Measurements from ENCODE around the gene EPB41L5. TPM values are rescaled to one million over a fixed set of nuclear protein-coding genes. Genes with fewer than 3 reads are reported as not detected.

Gene EPB41L5
- total and polyA plus RNA-seq, 8 donors: 5.3 to 64.5 (median 28.5) TPM

DNA sequence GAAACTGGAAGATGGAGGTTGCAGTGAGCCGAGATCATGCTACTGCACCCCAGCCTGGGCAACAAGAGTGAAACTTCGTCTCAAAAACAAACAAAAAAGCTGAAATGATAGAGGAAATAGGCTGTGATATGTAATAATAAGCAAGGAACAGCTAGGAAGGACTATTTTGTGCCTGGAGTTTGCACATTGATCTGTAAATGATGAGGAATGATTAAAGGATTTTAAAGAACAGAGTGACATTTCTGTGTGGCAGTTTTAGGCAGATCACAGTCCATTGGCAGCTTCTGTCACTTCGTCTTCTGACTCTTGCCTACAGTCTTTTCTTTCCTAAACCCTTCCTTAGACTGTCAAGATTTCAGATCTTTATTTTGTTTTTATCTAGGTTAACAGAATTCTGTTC, 19.4 kb downstream of the EPB41L5 start:
- WGBS, 5 donors: 65 to 74% (median 70%) methylated on average over 3 of the region's 3 CpGs
- intact Hi-C loops (cut with DNase I; ENCODE audit: low total_unique reads): no loop called here
- no peak overlapping the region for H3K27ac ChIP-seq
- no peak for TF ChIP-seq EP300 (IDR thresholded peaks at IDR 0.05)
- no peak for TF ChIP-seq POLR2AphosphoS5 (IDR thresholded peaks at IDR 0.05)
- TF ChIP-seq, protein P1, sequence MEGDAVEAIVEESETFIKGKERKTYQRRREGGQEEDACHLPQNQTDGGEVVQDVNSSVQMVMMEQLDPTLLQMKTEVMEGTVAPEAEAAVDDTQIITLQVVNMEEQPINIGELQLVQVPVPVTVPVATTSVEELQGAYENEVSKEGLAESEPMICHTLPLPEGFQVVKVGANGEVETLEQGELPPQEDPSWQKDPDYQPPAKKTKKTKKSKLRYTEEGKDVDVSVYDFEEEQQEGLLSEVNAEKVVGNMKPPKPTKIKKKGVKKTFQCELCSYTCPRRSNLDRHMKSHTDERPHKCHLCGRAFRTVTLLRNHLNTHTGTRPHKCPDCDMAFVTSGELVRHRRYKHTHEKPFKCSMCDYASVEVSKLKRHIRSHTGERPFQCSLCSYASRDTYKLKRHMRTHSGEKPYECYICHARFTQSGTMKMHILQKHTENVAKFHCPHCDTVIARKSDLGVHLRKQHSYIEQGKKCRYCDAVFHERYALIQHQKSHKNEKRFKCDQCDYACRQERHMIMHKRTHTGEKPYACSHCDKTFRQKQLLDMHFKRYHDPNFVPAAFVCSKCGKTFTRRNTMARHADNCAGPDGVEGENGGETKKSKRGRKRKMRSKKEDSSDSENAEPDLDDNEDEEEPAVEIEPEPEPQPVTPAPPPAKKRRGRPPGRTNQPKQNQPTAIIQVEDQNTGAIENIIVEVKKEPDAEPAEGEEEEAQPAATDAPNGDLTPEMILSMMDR (IDR thresholded peaks at IDR 0.05): no peak
- TF ChIP-seq POLR2A (IDR thresholded peaks at IDR 0.05): no peak
- H3K27me3 ChIP-seq: no peaks in the 10 kb centered on the region
- H3K36me3 ChIP-seq: no peaks in the 10 kb centered on the region
- H3K4me1 ChIP-seq: peaks cover 2 to 12% (median 5%) of the 10 kb centered on the region in 4 donors
- H3K4me3 ChIP-seq: no peak overlapping the region
- DNase-seq: no peak
- H3K9me3 ChIP-seq: no peaks in the 10 kb centered on the region

DNA sequence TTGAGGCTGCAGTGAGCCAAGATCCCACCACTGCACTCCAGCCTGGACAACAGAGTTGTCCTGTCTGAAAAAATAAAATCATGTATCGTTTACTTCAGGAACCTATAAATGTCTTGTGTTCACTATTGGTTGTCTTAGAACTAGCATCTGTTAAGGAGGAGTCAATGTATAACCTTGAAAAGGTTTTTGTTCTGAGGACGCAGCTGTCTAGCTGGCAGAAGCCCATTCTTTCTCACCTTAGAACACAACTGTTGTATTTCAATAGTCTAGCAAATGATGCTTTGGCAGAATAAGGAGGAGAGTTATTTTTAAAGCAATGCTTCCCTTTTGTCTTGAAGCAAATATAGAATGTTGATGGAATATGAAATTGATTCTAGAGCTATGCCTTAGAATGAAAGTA, 21.1 kb downstream of the EPB41L5 start:
- no peaks in the 10 kb centered on the region for H3K27me3 ChIP-seq
- H3K9me3 ChIP-seq: no peaks in the 10 kb centered on the region
- intact Hi-C loops (cut with DNase I; ENCODE audit: low total_unique reads): no loop called here
- 76 to 78% (median 77%) methylated on average over 2 of the region's 2 CpGs for WGBS, 5 donors
- no peaks in the 10 kb centered on the region for H3K36me3 ChIP-seq
- H3K4me1 ChIP-seq: peaks cover 2 to 12% (median 5%) of the 10 kb centered on the region in 4 donors
- TF ChIP-seq, protein P1 (IDR thresholded peaks at IDR 0.05): no peak
- TF ChIP-seq EP300 (IDR thresholded peaks at IDR 0.05) (no peak), POLR2AphosphoS5 (IDR thresholded peaks at IDR 0.05) (no peak), POLR2A (IDR thresholded peaks at IDR 0.05) (no peak)
- no peak overlapping the region for H3K27ac ChIP-seq
- no peak for DNase-seq
- H3K4me3 ChIP-seq: no peak overlapping the region

DNA sequence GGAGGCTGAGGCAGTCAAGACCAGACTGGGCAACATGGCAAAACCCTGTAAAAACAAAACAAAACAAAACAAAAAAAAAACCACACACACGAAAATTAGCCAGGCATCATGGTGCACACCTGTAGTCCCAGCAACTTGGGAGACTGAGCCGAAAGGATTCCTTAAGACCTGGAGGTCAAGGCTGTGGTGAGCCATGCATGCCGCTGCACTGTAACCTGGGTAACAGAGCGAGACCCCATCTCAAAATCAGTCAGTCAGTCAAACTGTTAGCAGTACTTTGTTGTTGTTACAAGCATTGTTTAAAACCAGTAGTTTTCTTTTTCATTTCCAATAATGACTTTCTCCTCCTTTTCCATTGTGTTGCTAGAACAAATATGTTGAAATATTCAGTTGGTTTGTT, 21.7 kb downstream of the EPB41L5 start:
- Histone ChIP-seq H3K9me3 (no peaks in the 10 kb centered on the region), H3K27me3 (no peaks in the 10 kb centered on the region), H3K27ac (no peak overlapping the region), H3K4me1 (peaks cover 2 to 12% (median 5%) of the 10 kb centered on the region in 4 donors), H3K36me3 (no peaks in the 10 kb centered on the region), H3K4me3 (no peak overlapping the region)
- intact Hi-C loops (cut with DNase I; ENCODE audit: low total_unique reads): no loop called here
- TF ChIP-seq, protein P1 (IDR thresholded peaks at IDR 0.05): no peak
- TF ChIP-seq POLR2AphosphoS5 (IDR thresholded peaks at IDR 0.05) (no peak), POLR2A (IDR thresholded peaks at IDR 0.05) (no peak), EP300 (IDR thresholded peaks at IDR 0.05) (no peak)
- DNase-seq: no peak
- WGBS, 5 donors: 84 to 95% (median 91%) methylated on average over 4 of the region's 4 CpGs

DNA sequence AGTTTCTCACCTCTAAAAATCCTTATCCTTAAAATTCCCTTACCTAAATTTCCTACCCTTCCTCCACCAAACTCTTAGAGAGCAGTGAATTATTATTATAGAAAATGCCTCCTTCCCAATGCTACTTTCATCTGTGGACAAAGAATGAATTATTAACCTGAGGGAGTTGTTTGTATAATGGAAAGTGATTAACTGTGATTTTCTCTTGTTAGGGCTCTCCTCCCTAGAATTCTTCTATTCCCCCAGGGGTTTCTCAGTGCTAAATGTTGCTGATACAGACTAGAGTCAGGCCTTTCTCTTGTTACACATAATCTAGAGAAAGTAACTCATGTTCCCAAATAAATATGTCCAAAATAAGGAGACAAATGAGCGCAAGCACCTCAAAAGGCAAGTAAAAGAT, 23.3 kb downstream of the EPB41L5 start:
- TF ChIP-seq POLR2AphosphoS5 (IDR thresholded peaks at IDR 0.05): no peak
- TF ChIP-seq, protein P1 (IDR thresholded peaks at IDR 0.05): no peak
- TF ChIP-seq POLR2A (IDR thresholded peaks at IDR 0.05): no peak
- no peak for TF ChIP-seq EP300 (IDR thresholded peaks at IDR 0.05)
- no peak for DNase-seq
- H3K27ac ChIP-seq: no peak overlapping the region
- WGBS, 5 donors: 85 to 94% (median 89%) methylated on average over 1 of the region's 1 CpG
- no peaks in the 10 kb centered on the region for H3K9me3 ChIP-seq
- peaks cover 2 to 12% (median 5%) of the 10 kb centered on the region in 4 donors for H3K4me1 ChIP-seq
- no peaks in the 10 kb centered on the region for H3K27me3 ChIP-seq
- H3K36me3 ChIP-seq: no peaks in the 10 kb centered on the region
- H3K4me3 ChIP-seq: no peak overlapping the region
- intact Hi-C loops (cut with DNase I; ENCODE audit: low total_unique reads): no loop called here

Data from stomach (tissue), 9 donors.